HepG2 (cell line): ENCODE results near the gene UBE2N. TPM values are rescaled to one million over a fixed set of nuclear protein-coding genes. Genes with fewer than 3 reads are reported as not detected.

Experiments used
- GABPA ChIP-seq, 2 experiments: IDR thresholded peaks; 2 replicates each; pipeline ENCODE4 v1.6.1; 2011 to 2016; ENCODE audit warnings: low read depth in 2 of 2, low read length in 1 of 2, missing biosample characterization in 1 of 2, missing genetic modification characterization in 1 of 2
- HNRNPLL ChIP-seq: fragments of 200-400 bp; formaldehyde crosslinking; IDR thresholded peaks from 2 replicates; pipeline ENCODE4 v1.6.1; 2017; ENCODE audit warnings: mild to moderate bottlenecking, low read depth, low read length; ENCODE audit not compliant: poor library complexity, severe bottlenecking
- KDM5A ChIP-seq: fragments of 200-600 bp; sonication (generic); IDR thresholded peaks from 2 replicates; pipeline ENCODE4 v1.7.0; 2018; ENCODE audit warnings: antibody characterized with exemption, mild to moderate bottlenecking, low read length, borderline replicate concordance
- MED1 ChIP-seq: sonication (generic); formaldehyde crosslinking; IDR thresholded peaks from 2 replicates; pipeline ENCODE4 v1.4.0; 2020; ENCODE audit warnings: missing genetic modification reagents
- NFRKB ChIP-seq: fragments of 450-650 bp; IDR thresholded peaks from 2 replicates; pipeline ENCODE4 v1.6.1; 2017
- NKX3-1 ChIP-seq: sonication (generic); formaldehyde crosslinking; IDR thresholded peaks from 2 replicates; pipeline ENCODE4 v1.5.0; 2020; ENCODE audit warnings: missing genetic modification reagents
- NRL ChIP-seq: sonication (generic); formaldehyde crosslinking; IDR thresholded peaks from 2 replicates; pipeline ENCODE4 v1.5.0; 2020; ENCODE audit warnings: missing genetic modification reagents, mild to moderate bottlenecking, moderate library complexity, borderline replicate concordance
- SOX5 ChIP-seq: IDR thresholded peaks from 2 replicates; pipeline ENCODE4 v1.6.1; 2016; ENCODE audit warnings: borderline replicate concordance
- U2AF1 ChIP-seq: fragments of 200-400 bp; formaldehyde crosslinking; optimal IDR thresholded peaks from 2 replicates; pipeline ENCODE3; 2017; ENCODE audit warnings: mild to moderate bottlenecking, low read depth, low read length
- ZBTB7B ChIP-seq: sonication (generic); formaldehyde crosslinking; IDR thresholded peaks from 2 replicates; pipeline ENCODE4 v1.4.0; 2020; ENCODE audit warnings: missing genetic modification reagents
- ZNF44 ChIP-seq: sonication (generic); formaldehyde crosslinking; IDR thresholded peaks from 2 replicates; pipeline ENCODE4 v1.5.1; 2020; ENCODE audit warnings: mild to moderate bottlenecking, missing genetic modification reagents
- ZNF510 ChIP-seq: sonication (generic); formaldehyde crosslinking; IDR thresholded peaks from 2 replicates; pipeline ENCODE4 v1.4.0; 2020; ENCODE audit warnings: low read depth, mild to moderate bottlenecking, missing genetic modification reagents
- ZNF616 ChIP-seq: sonication (generic); formaldehyde crosslinking; IDR thresholded peaks from 2 replicates; pipeline ENCODE4 v1.5.0; 2020; ENCODE audit warnings: low read depth, mild to moderate bottlenecking, missing genetic modification reagents
- ZNF776 ChIP-seq: sonication (generic); formaldehyde crosslinking; IDR thresholded peaks from 2 replicates; pipeline ENCODE4 v1.4.0; 2020; ENCODE audit warnings: mild to moderate bottlenecking, missing genetic modification reagents
- ZSCAN31 ChIP-seq: sonication (generic); formaldehyde crosslinking; IDR thresholded peaks from 2 replicates; pipeline ENCODE4 v1.5.0; 2020; ENCODE audit warnings: low read depth, mild to moderate bottlenecking, missing genetic modification reagents
- polyA plus RNA-seq, 8 experiments: library from polyadenylated mRNA; depleted of rRNA in 3 of 8; stranded (reverse) in 7 of 8; unstranded in 1 of 8; fragments of >200 nt; fragmentation: Illumina TruSeq in 4 of 8; extraction: Trizol in 4 of 8; gene quantifications; 2 replicates each; pipeline versions ENCODE4 v1.2.1 to v1.2.3, GENCODE V29; 2011 to 2016; ENCODE audit warnings: low read depth in 4 of 8, missing spikeins in 1 of 8, mixed read lengths in 1 of 8; ENCODE audit not compliant: insufficient read depth in 1 of 8
- total RNA-seq, 5 experiments: library from RNA; depleted of rRNA; stranded (reverse); fragments of >200 nt; fragmentation: Illumina TruSeq; extraction: Trizol; gene quantifications; 2 replicates each; pipeline ENCODE4 v1.2.3, GENCODE V29; 2016; ENCODE audit warnings: low read depth in 1 of 5
- TF ChIP-seq, protein P1 (sequence below): sonication (generic); formaldehyde crosslinking; IDR thresholded peaks from 2 replicates; pipeline ENCODE4 v1.4.0; 2020; ENCODE audit warnings: missing genetic modification reagents, borderline replicate concordance
- TF ChIP-seq, protein P2 (sequence below): sonication (generic); formaldehyde crosslinking; conservative IDR thresholded peaks from 2 replicates; pipeline ENCODE4 v1.8.1; 2023; ENCODE audit warnings: missing genetic modification reagents
- TF ChIP-seq, protein P3 (sequence below): sonication (generic); formaldehyde crosslinking; IDR thresholded peaks from 2 replicates; pipeline ENCODE4 v1.5.1; 2020; ENCODE audit warnings: mild to moderate bottlenecking, missing genetic modification reagents, borderline replicate concordance
- TF ChIP-seq, protein P4 (sequence below), 2 experiments: sonication (generic) in 1 of 2; formaldehyde crosslinking in 1 of 2; IDR thresholded peaks; 2 replicates each; pipeline versions ENCODE4 v1.5.1 to v1.6.1; 2011 to 2020; ENCODE audit warnings: borderline replicate concordance in 1 of 2, low read depth in 1 of 2, low read length in 1 of 2, mild to moderate bottlenecking in 1 of 2, missing genetic modification reagents in 1 of 2, moderate library complexity in 1 of 2

UBE2N gene
- total and polyA plus RNA-seq, 2 of the 13 experiments (the other 11 are each of a cell fraction or from before 2014, with no cell fraction given): 188 to 197 TPM

DNA sequence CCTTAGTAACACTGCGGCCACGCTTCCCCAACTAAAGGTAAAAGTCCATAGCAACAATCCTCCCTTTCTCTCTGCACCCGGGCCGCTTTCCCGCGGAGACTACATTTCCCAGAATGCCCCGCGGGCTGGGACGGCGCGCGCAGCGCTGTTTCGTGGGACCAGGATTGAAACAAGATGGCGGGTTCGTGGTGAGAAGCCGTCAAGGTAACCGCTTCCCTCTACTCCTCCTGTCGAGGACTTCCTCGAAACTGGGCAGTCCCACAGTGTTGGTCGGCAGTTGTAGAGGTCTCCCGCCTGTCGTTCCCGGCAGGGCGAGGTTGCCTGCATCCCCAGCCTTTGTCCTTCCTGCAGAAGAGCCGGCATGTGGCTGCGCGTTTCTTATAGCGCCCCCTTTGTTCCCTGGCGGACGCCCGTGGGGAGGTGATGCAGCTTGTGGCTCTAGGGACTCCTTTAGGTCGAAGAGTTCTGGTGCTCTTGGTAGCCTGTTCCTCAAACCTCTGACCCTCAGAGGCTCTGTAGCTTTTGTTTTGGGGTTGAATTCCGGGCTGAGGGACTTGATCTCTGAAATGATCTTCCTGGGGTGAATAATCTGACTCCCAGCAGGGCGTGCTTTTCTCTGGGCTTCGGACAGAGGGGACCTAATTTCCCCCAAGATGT, 25.7 kb upstream of the UBE2N start, which contains the start of gene MRPL42 (continued):
- TF ChIP-seq GABPA (IDR thresholded peaks at IDR 0.05; ENCODE audit: low read depth, low read length) (0 out of 2 replicates have a peak, but pooled peaks have one; percentile 11), GABPA (CRISPR knock-in tag; IDR thresholded peaks at IDR 0.05; ENCODE audit: low read depth) (peak; percentile 70), ZSCAN31 (CRISPR knock-in tag) (peak; percentile 61; the same call in 1 of the 2 replicates), HNRNPLL (peak; percentile 63), NFRKB (peak; percentile 62; the same call in 1 of the 2 replicates), MED1 (CRISPR knock-in tag) (peak; percentile 60), ZNF510 (CRISPR knock-in tag) (no peak), NKX3-1 (CRISPR knock-in tag) (peak; percentile 45; the same call in 1 of the 2 replicates), NRL (peak; percentile 89; the same call in 1 of the 2 replicates), KDM5A (peak; percentile 92), SOX5 (peak; percentile 39; the same call in 1 of the 2 replicates), ZBTB7B (CRISPR knock-in tag) (peak; percentile 53; the same call in 1 of the 2 replicates), U2AF1 (peak; percentile 82), ZNF776 (CRISPR knock-in tag) (peak; percentile 74; the same call in 1 of the 2 replicates), ZNF616 (CRISPR knock-in tag) (no peak), ZNF44 (CRISPR knock-in tag) (peak; percentile 67; the same call in 1 of the 2 replicates)
- TF ChIP-seq, protein P1, sequence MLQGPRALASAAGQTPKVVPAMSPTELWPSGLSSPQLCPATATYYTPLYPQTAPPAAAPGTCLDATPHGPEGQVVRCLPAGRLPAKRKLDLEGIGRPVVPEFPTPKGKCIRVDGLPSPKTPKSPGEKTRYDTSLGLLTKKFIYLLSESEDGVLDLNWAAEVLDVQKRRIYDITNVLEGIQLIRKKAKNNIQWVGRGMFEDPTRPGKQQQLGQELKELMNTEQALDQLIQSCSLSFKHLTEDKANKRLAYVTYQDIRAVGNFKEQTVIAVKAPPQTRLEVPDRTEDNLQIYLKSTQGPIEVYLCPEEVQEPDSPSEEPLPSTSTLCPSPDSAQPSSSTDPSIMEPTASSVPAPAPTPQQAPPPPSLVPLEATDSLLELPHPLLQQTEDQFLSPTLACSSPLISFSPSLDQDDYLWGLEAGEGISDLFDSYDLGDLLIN: no peak
- TF ChIP-seq, protein P2, sequence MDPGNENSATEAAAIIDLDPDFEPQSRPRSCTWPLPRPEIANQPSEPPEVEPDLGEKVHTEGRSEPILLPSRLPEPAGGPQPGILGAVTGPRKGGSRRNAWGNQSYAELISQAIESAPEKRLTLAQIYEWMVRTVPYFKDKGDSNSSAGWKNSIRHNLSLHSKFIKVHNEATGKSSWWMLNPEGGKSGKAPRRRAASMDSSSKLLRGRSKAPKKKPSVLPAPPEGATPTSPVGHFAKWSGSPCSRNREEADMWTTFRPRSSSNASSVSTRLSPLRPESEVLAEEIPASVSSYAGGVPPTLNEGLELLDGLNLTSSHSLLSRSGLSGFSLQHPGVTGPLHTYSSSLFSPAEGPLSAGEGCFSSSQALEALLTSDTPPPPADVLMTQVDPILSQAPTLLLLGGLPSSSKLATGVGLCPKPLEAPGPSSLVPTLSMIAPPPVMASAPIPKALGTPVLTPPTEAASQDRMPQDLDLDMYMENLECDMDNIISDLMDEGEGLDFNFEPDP (CRISPR knock-in tag): no peak
- TF ChIP-seq, protein P3, sequence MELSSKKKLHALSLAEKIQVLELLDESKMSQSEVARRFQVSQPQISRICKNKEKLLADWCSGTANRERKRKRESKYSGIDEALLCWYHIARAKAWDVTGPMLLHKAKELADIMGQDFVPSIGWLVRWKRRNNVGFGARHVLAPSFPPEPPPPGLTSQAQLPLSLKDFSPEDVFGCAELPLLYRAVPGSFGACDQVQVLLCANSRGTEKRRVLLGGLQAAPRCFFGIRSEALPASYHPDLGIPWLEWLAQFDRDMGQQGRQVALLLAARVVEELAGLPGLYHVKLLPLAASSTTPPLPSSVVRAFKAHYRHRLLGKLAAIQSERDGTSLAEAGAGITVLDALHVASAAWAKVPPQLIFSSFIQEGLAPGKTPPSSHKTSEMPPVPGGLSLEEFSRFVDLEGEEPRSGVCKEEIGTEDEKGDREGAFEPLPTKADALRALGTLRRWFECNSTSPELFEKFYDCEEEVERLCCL (CRISPR knock-in tag): no peak
- TF ChIP-seq, protein P4, sequence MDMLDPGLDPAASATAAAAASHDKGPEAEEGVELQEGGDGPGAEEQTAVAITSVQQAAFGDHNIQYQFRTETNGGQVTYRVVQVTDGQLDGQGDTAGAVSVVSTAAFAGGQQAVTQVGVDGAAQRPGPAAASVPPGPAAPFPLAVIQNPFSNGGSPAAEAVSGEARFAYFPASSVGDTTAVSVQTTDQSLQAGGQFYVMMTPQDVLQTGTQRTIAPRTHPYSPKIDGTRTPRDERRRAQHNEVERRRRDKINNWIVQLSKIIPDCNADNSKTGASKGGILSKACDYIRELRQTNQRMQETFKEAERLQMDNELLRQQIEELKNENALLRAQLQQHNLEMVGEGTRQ (IDR thresholded peaks at IDR 0.05; ENCODE audit: low read depth, low read length): no peak
- TF ChIP-seq, protein P4 (CRISPR knock-in tag; IDR thresholded peaks at IDR 0.05; ENCODE audit: borderline replicate concordance): no peak
